IMR-90 (cell line): ENCODE results near the gene TMEM52B. TPM values are rescaled to one million over a fixed set of nuclear protein-coding genes. Genes with fewer than 3 reads are reported as not detected.

Source experiments
- ATAC-seq: fragments of 200-7000 bp; cut with Tn5 transposase; 2 replicates; pipeline ENCODE4 v1.9.1; 2020; ENCODE audit warnings: low read depth, mild to moderate bottlenecking, moderate library complexity
- BruUV-seq: library from RNA; stranded (reverse); fragments of 400-500 nt; replicated peaks from 2 replicates; lab custom pipeline; 2021; lab: Mats Ljungman, UMichigan
- CTCF ChIA-PET: fragments of 300-600 bp; formaldehyde crosslinking; extraction: SDS; loops from one replicate; lab custom pipeline; 2021; ENCODE audit warnings: antibody characterized with exemption; lab: Yijun Ruan, JAX
- POLR2A ChIA-PET: fragments of 300-600 bp; sonication (Branson Sonifier 250); formaldehyde crosslinking; loops from one replicate; lab custom pipeline; 2022; ENCODE audit warnings: antibody characterized with exemption; ENCODE audit not compliant: unreplicated experiment; lab: Charles Lee
- DNase-seq: peaks from one replicate; pipeline ENCODE4 v3.0.0; 2013
- H2AFZ ChIP-seq: replicated peaks from 2 replicates; pipeline ENCODE3; 2013; ENCODE audit warnings: low read length, mild to moderate bottlenecking; ENCODE audit not compliant: poor library complexity
- H2AK5ac ChIP-seq: 2 replicates; pipeline ENCODE4 v1.6.1; 2013; ENCODE audit warnings: low read depth, low read length, inconsistent platforms
- H2AK9ac ChIP-seq: replicated peaks from 2 replicates; pipeline ENCODE3; 2013; ENCODE audit warnings: mild to moderate bottlenecking, low read depth, low read length, moderate library complexity; ENCODE audit not compliant: poor library complexity
- H2BK120ac ChIP-seq: 2 replicates; pipeline ENCODE4 v1.6.1; 2013; ENCODE audit warnings: low read depth, low read length, inconsistent platforms
- H2BK15ac ChIP-seq: 3 replicates; pipeline ENCODE4 v1.6.1; 2013; ENCODE audit warnings: low read depth, low read length, inconsistent platforms
- H2BK20ac ChIP-seq: 2 replicates; pipeline ENCODE4 v1.6.1; 2013; ENCODE audit warnings: low read depth, mild to moderate bottlenecking, inconsistent platforms, low read length, moderate library complexity
- H2BK5ac ChIP-seq: 2 replicates; pipeline ENCODE4 v1.6.1; 2013; ENCODE audit warnings: mild to moderate bottlenecking, low read depth, low read length, inconsistent platforms; ENCODE audit not compliant: poor library complexity, severe bottlenecking
- H3K14ac ChIP-seq: replicated peaks from 2 replicates; pipeline ENCODE4 v1.6.1; 2013; ENCODE audit warnings: low read depth, low read length, inconsistent platforms
- H3K18ac ChIP-seq: 2 replicates; pipeline ENCODE4 v1.6.1; 2013; ENCODE audit warnings: low read depth, low read length, control low read depth
- H3K23ac ChIP-seq: 2 replicates; pipeline ENCODE4 v1.6.1; 2013; ENCODE audit warnings: low read depth, low read length, inconsistent platforms
- H3K27ac ChIP-seq: 2 replicates; pipeline ENCODE4 v1.5.1; 2013; ENCODE audit warnings: mild to moderate bottlenecking, control low read depth, low read length; ENCODE audit not compliant: insufficient read depth
- H3K27me3 ChIP-seq: 2 replicates; pipeline ENCODE4 v1.6.1; 2013; ENCODE audit warnings: low read length; ENCODE audit not compliant: control insufficient read depth, insufficient read depth
- H3K36me3 ChIP-seq: 2 replicates; pipeline ENCODE4 v1.6.1; 2013; ENCODE audit warnings: low read length, mixed read lengths; ENCODE audit not compliant: control insufficient read depth, insufficient read depth
- H3K4ac ChIP-seq: 2 replicates; pipeline ENCODE4 v1.6.1; 2013; ENCODE audit warnings: low read depth, low read length, inconsistent platforms
- H3K4me1 ChIP-seq: 2 replicates; pipeline ENCODE4 v1.6.1; 2013; ENCODE audit warnings: low read length, mixed read lengths; ENCODE audit not compliant: control insufficient read depth, insufficient read depth
- H3K4me2 ChIP-seq: 2 replicates; pipeline ENCODE4 v1.6.1; 2013; ENCODE audit warnings: low read depth, mild to moderate bottlenecking, control low read depth, low read length, moderate library complexity
- H3K4me3 ChIP-seq: 2 replicates; pipeline ENCODE4 v1.5.1; 2013; ENCODE audit warnings: low read depth, mild to moderate bottlenecking, control low read depth, low read length, moderate library complexity; ENCODE audit not compliant: insufficient read depth
- H3K56ac ChIP-seq: 2 replicates; pipeline ENCODE4 v1.6.1; 2013; ENCODE audit warnings: low read length, inconsistent platforms; ENCODE audit not compliant: insufficient read depth; ENCODE audit errors: extremely low read depth
- H3K79me1 ChIP-seq, 2 experiments: 2 replicates each; pipeline ENCODE4 v1.6.1; 2013; ENCODE audit warnings: low read length in 2 of 2, inconsistent platforms in 1 of 2, low read depth in 1 of 2
- H3K9ac ChIP-seq: 2 replicates; pipeline ENCODE4 v1.6.1; 2013; ENCODE audit warnings: low read depth, low read length, control low read depth
- H3K9me1 ChIP-seq: 2 replicates; pipeline ENCODE4 v1.6.1; 2013; ENCODE audit warnings: low read length, inconsistent platforms; ENCODE audit not compliant: insufficient read depth
- H3K9me3 ChIP-seq: 2 replicates; pipeline ENCODE4 v1.6.1; 2013; ENCODE audit warnings: low read length; ENCODE audit not compliant: control insufficient read depth, insufficient read depth
- H4K20me1 ChIP-seq: 2 replicates; pipeline ENCODE4 v1.6.1; 2013; ENCODE audit warnings: low read length, inconsistent platforms; ENCODE audit not compliant: insufficient read depth
- H4K5ac ChIP-seq: 2 replicates; pipeline ENCODE4 v1.6.1; 2013; ENCODE audit warnings: mild to moderate bottlenecking, low read depth, low read length, control low read depth
- H4K8ac ChIP-seq, 2 experiments: 2 replicates each; pipeline ENCODE4 v1.6.1; 2013; ENCODE audit warnings: low read depth in 2 of 2, low read length in 2 of 2, control low read depth in 1 of 2, inconsistent platforms in 1 of 2
- H4K91ac ChIP-seq: 2 replicates; pipeline ENCODE4 v1.6.1; 2013; ENCODE audit warnings: low read depth, low read length, inconsistent platforms; ENCODE audit not compliant: insufficient read depth
- BHLHE40 ChIP-seq: fragments of 150-350 bp; IDR thresholded peaks from 2 replicates; pipeline ENCODE4 v1.6.1; 2016; ENCODE audit warnings: mild to moderate bottlenecking, low read depth, low read length
- CHD1 ChIP-seq: IDR thresholded peaks from 2 replicates; pipeline ENCODE4 v1.6.1; 2012; ENCODE audit warnings: low read depth, low read length, improper control_type of control experiment
- ELK1 ChIP-seq: fragments of 150-350 bp; IDR thresholded peaks from 2 replicates; pipeline ENCODE4 v1.6.1; 2016; ENCODE audit warnings: low read depth, mild to moderate bottlenecking, low read length, moderate library complexity, borderline replicate concordance
- MAFK ChIP-seq: IDR thresholded peaks from 2 replicates; pipeline ENCODE4 v1.6.1; 2012; ENCODE audit warnings: low read depth, low read length, improper control_type of control experiment
- MAZ ChIP-seq: IDR thresholded peaks from 2 replicates; pipeline ENCODE4 v1.6.1; 2012; ENCODE audit warnings: low read depth, mild to moderate bottlenecking, low read length, improper control_type of control experiment, moderate library complexity, borderline replicate concordance
- MXI1 ChIP-seq: IDR thresholded peaks from 2 replicates; pipeline ENCODE4 v1.6.1; 2012; ENCODE audit warnings: low read depth, mild to moderate bottlenecking, low read length, moderate library complexity, borderline replicate concordance
- NFE2L2 ChIP-seq: fragments of 150-350 bp; IDR thresholded peaks from 2 replicates; pipeline ENCODE4 v1.6.1; 2016; ENCODE audit warnings: low read depth, mild to moderate bottlenecking, low read length
- POLR2A ChIP-seq: IDR thresholded peaks from 2 replicates; pipeline ENCODE4 v1.6.1; 2012; ENCODE audit warnings: mild to moderate bottlenecking, low read depth, low read length
- RAD21 ChIP-seq: IDR thresholded peaks from 2 replicates; pipeline ENCODE4 v1.6.1; 2012; ENCODE audit warnings: low read length, improper control_type of control experiment
- RFX5 ChIP-seq: IDR thresholded peaks from 2 replicates; pipeline ENCODE4 v1.8.0; 2012; ENCODE audit warnings: low read depth, mild to moderate bottlenecking, low read length, moderate library complexity
- USF2 ChIP-seq: fragments of 150-350 bp; IDR thresholded peaks from 2 replicates; pipeline ENCODE4 v1.6.1; 2017; ENCODE audit warnings: mild to moderate bottlenecking, antibody characterized with exemption, low read length, low read depth
- WGBS, 2 experiments: methylation state at CpG; one replicate each; pipeline versions ENCODE4 v1.1.5 to v1.1.7; 2013; ENCODE audit warnings: missing lambda C conversion rate in 2 of 2; ENCODE audit not compliant: insufficient read length in 1 of 2; ENCODE audit errors: extremely low coverage in 2 of 2; 5-methylcytosine and 5-hydroxymethylcytosine counted together
- dilution Hi-C: fragments of 300-500 bp; cut with HindIII; formaldehyde crosslinking; loops from one replicate; pipeline ENCODE4 v1.14.3; 2018; ENCODE audit warnings: low sequenced_read_pairs; ENCODE audit not compliant: unreplicated experiment
- in situ Hi-C: fragments of 300-500 bp; cut with MboI; formaldehyde crosslinking; loops from 3 replicates; pipeline ENCODE4 v1.14.3; 2019; ENCODE audit warnings: low sequenced_read_pairs, inconsistent platforms, mixed read lengths
- intact Hi-C: fragments of 100-400 bp; cut with micrococcal nuclease; formaldehyde crosslinking; loops from 2 replicates; pipeline ENCODE4 v1.10.0; 2022
- polyA plus RNA-seq, 3 experiments: library from polyadenylated mRNA; depleted of rRNA; stranded (reverse); fragments of >200 nt; gene quantifications; 2 replicates each; pipeline ENCODE4 v1.2.3, GENCODE V29; 2012; ENCODE audit warnings: low replicate concordance in 1 of 3
- total RNA-seq: library from RNA; depleted of rRNA; stranded (reverse); fragments of >200 nt; gene quantifications from 2 replicates; pipeline ENCODE4 v1.2.3, GENCODE V29; 2012

TMEM52B gene
- total and polyA plus RNA-seq, 2 of the 4 experiments (the other 2 are of a cell fraction): 2.0 to 3.6 TPM

- Histone ChIP-seq H3K4ac (no peak overlapping the region), H2BK120ac (no peak overlapping the region)
Measured at GRCh38 chr12:10155966-10156365, 22.9 kb upstream of the TMEM52B start.

More at GRCh38 chr12:10155966-10156365, 22.9 kb upstream of the TMEM52B start:
- Histone ChIP-seq H4K8ac (no peak overlapping the region), H2BK5ac (no peak overlapping the region), H2BK20ac (no peak overlapping the region), H2AK5ac (no peak overlapping the region), H3K56ac (no peak overlapping the region), H2AFZ (no peak overlapping the region), H3K4me1 (peaks cover 8% of the 10 kb centered on the region), H3K4me2 (no peak overlapping the region), H3K79me1 (no peaks in the 10 kb centered on the region), H3K9me1 (no peaks in the 10 kb centered on the region), H3K36me3 (no peaks in the 10 kb centered on the region), H3K18ac (no peak overlapping the region), H2AK9ac (no peak overlapping the region), H2BK15ac (no peak overlapping the region), H4K5ac (no peak overlapping the region), H4K91ac (no peak overlapping the region), H3K27ac (no peak overlapping the region), H3K23ac (no peak overlapping the region), H3K9me3 (no peaks in the 10 kb centered on the region), H3K27me3 (no peaks in the 10 kb centered on the region), H3K14ac (no peak overlapping the region), H3K9ac (no peak overlapping the region), H4K20me1 (no peaks in the 10 kb centered on the region), H3K4me3 (no peak overlapping the region)
- ChIA-PET CTCF (interaction anchor here (1.0 kb wide), 1 partner anchor 34 kb away, joined by 3 read pairs; no protein-coding TSS in a partner anchor), POLR2A (interaction anchor here (0.7 kb wide), 1 partner anchor 58 kb away, joined by 9 read pairs; no protein-coding TSS in a partner anchor)
- DNase-seq (no peak), ATAC-seq (no peak)
- TF ChIP-seq RFX5 (no peak), RAD21 (no peak), MAZ (no peak), ELK1 (no peak), USF2 (no peak), NFE2L2 (no peak), POLR2A (no peak), CHD1 (no peak), MXI1 (no peak), MAFK (no peak), BHLHE40 (no peak)
- BruUV-seq: no TSS peak
- no CpG with 5 or more reads among the region's 3 CpGs for WGBS, 2 experiments
- dilution Hi-C loops (no loop called here), intact Hi-C loops (no loop called here), in situ Hi-C loops (no loop called here)
